Esophagus muscularis mucosa (tissue), 4 donors: ENCODE data around the gene SH3BP5L. TPM values are rescaled to one million over a fixed set of nuclear protein-coding genes. Genes with fewer than 3 reads are reported as not detected.

Experiments
- DNase-seq: peaks from one replicate; pipeline ENCODE4 v3.0.0-alpha.2; 2017; ENCODE audit errors: extremely low spot score
- H3K27ac ChIP-seq, 4 donors: fragments of 200-600 bp; sonication (generic); replicated peaks in 1 of 4; 1 replicate in 3 of 4; 2 replicates in 1 of 4; pipeline ENCODE4 v1.5.1; 2016 to 2019; ENCODE audit warnings: mild to moderate bottlenecking in 1 of 4
- H3K27me3 ChIP-seq, 4 donors: fragments of 200-600 bp; sonication (generic); one replicate each; pipeline versions ENCODE4 v1.5.1 to v1.6.0; 2016 to 2019
- H3K36me3 ChIP-seq, 4 donors: fragments of 200-600 bp; sonication (generic); one replicate each; pipeline ENCODE4 v1.5.1; 2016 to 2019
- H3K4me1 ChIP-seq, 4 donors: fragments of 200-600 bp; sonication (generic); one replicate each; pipeline ENCODE4 v1.5.1; 2016 to 2019
- H3K4me3 ChIP-seq, 4 donors: fragments of 200-600 bp; sonication (generic); 1 replicate in 2 of 4; 2 replicates in 2 of 4; pipeline ENCODE4 v1.5.1; 2016 to 2019; ENCODE audit warnings: mild to moderate bottlenecking in 4 of 4, moderate library complexity in 1 of 4
- H3K9me3 ChIP-seq, 4 donors: fragments of 200-600 bp; sonication (generic); 1 replicate in 3 of 4; 2 replicates in 1 of 4; pipeline ENCODE4 v1.5.1; 2016 to 2019
- CTCF ChIP-seq, 3 experiments: fragments of 200-600 bp in 2 of 3; fragments of 450-650 bp in 1 of 3; sonication (generic) in 2 of 3; IDR thresholded peaks; one replicate each; pipeline ENCODE4 v1.5.1; 2017 to 2019; ENCODE audit warnings: antibody characterized with exemption in 3 of 3, mild to moderate bottlenecking in 2 of 3, moderate library complexity in 1 of 3
- EP300 ChIP-seq: sonication (generic); formaldehyde crosslinking; IDR thresholded peaks from one replicate; pipeline ENCODE4 v1.6.1; 2017; ENCODE audit warnings: antibody characterized with exemption
- POLR2A ChIP-seq: fragments of 450-650 bp; IDR thresholded peaks from one replicate; pipeline ENCODE4 v1.6.1; 2017; ENCODE audit warnings: antibody characterized with exemption, moderate library complexity, mild to moderate bottlenecking, low read depth
- POLR2AphosphoS5 ChIP-seq, 2 donors: sonication (generic); formaldehyde crosslinking; IDR thresholded peaks; one replicate each; pipeline ENCODE4 v1.6.1; 2017; ENCODE audit warnings: antibody characterized with exemption in 2 of 2
- WGBS: methylation state at CpG from one replicate; pipeline ENCODE4 v1.1.5; 2018; 5-methylcytosine and 5-hydroxymethylcytosine counted together
- intact Hi-C: fragments of 100-400 bp; cut with DNase I; formaldehyde crosslinking; loops from one replicate; pipeline ENCODE4 v1.15.1; 2023
- total RNA-seq, 4 donors: library from RNA; depleted of rRNA; stranded (reverse); fragments of >200 nt; gene quantifications; one replicate each; pipeline versions ENCODE4 v1.1.0 to v1.2.1, GENCODE V29; 2016

The SH3BP5L gene
- 10 to 100 TPM; 19.9 to 36.2 (median 28.3) TPM for total RNA-seq

GRCh38 chr1:248825909-248826760 lies at the start of gene SH3BP5L:
SH3BP5L (minus strand) TSS chr1:248825915; CDS start chr1:248824935, 980 bp downstream.
- peak within 1 kb of the TSS; percentile 90 to 94 (median 92) for H3K27ac ChIP-seq
- H3K4me3 ChIP-seq: peak within 1 kb of the TSS; percentile 68 to 88 (median 82)
- DNase-seq: peak; percentile 97
- peaks cover 46 to 53% (median 51%) of the 10 kb centered on the region in 4 donors for H3K4me1 ChIP-seq
- H3K9me3 ChIP-seq: no peaks in the 10 kb centered on the region
- WGBS: 0% methylated on average over 43 of the region's 56 CpGs
- H3K36me3 ChIP-seq: peaks cover 0 to 29% (median 4%) of the 10 kb centered on the region in 4 donors
- TF ChIP-seq EP300 (peak; percentile 9), POLR2A (peak; percentile 34), POLR2AphosphoS5 (IDR thresholded peaks at IDR 0.05) (peak; percentile 72 to 92), CTCF (IDR thresholded peaks at IDR 0.05) (peak; percentile 56 to 65 (median 60))
- H3K27me3 ChIP-seq: no peaks in the 10 kb centered on the region
- intact Hi-C loops: no loop called here

- WGBS: 4% methylated on average over 23 of the region's 23 CpGs
- Histone ChIP-seq H3K27ac (peak overlapping the region; percentile 94 to 99 (median 98)), H3K9me3 (no peaks in the 10 kb centered on the region), H3K4me1 (peaks cover 9 to 21% (median 15%) of the 10 kb centered on the region in 4 donors), H3K27me3 (no peaks in the 10 kb centered on the region), H3K36me3 (no peaks in the 10 kb centered on the region), H3K4me3 (peak overlapping the region; percentile 69 to 83 (median 74))
- intact Hi-C loops: loop anchor here (2.0 kb wide), 1 partner anchor 15 kb away; the partner anchor contains the start of gene ZNF692
- TF ChIP-seq CTCF (IDR thresholded peaks at IDR 0.05) (no peak), EP300 (no peak), POLR2AphosphoS5 (IDR thresholded peaks at IDR 0.05) (no peak), POLR2A (no peak)
- DNase-seq: peak; percentile 95
Observed at GRCh38 chr1:248873993-248874533, 48.3 kb upstream of the SH3BP5L start.

GRCh38 chr1:248873409-248873992 lies 47.8 kb upstream of the SH3BP5L start:
- WGBS: under 1% methylated on average over 24 of the region's 41 CpGs
- intact Hi-C loops: loop anchor here (2.0 kb wide), 1 partner anchor 15 kb away; the partner anchor contains the start of gene ZNF692
- H3K4me3 ChIP-seq: peak overlapping the region; percentile 69 to 83 (median 74)
- H3K27ac ChIP-seq: peak overlapping the region; percentile 94 to 99 (median 98)
- peaks cover 9 to 21% (median 15%) of the 10 kb centered on the region in 4 donors for H3K4me1 ChIP-seq
- DNase-seq: peak; percentile 99
- TF ChIP-seq POLR2AphosphoS5 (IDR thresholded peaks at IDR 0.05) (peak; percentile 78 to 80), POLR2A (no peak)
- no peaks in the 10 kb centered on the region for H3K27me3 ChIP-seq
- no peaks in the 10 kb centered on the region for H3K9me3 ChIP-seq
- no peaks in the 10 kb centered on the region for H3K36me3 ChIP-seq

GRCh38 chr1:248872752-248873408 lies 47.2 kb upstream of the SH3BP5L start:
- no peaks in the 10 kb centered on the region for H3K27me3 ChIP-seq
- DNase-seq: no peak
- peak overlapping the region; percentile 94 to 99 (median 98) for H3K27ac ChIP-seq
- intact Hi-C loops: loop anchor here (2.0 kb wide), 1 partner anchor 14 kb away; the partner anchor contains the start of gene ZNF692
- H3K36me3 ChIP-seq: no peaks in the 10 kb centered on the region
- H3K4me3 ChIP-seq: peak overlapping the region; percentile 69 to 83 (median 74)
- 2% methylated on average over 17 of the region's 31 CpGs for WGBS
- peaks cover 9 to 21% (median 15%) of the 10 kb centered on the region in 4 donors for H3K4me1 ChIP-seq
- TF ChIP-seq POLR2AphosphoS5 (IDR thresholded peaks at IDR 0.05): peak; percentile 48 to 54
- no peak for TF ChIP-seq POLR2A
- TF ChIP-seq EP300: no peak
- TF ChIP-seq CTCF (IDR thresholded peaks at IDR 0.05): no peak
- H3K9me3 ChIP-seq: no peaks in the 10 kb centered on the region
